Measurements from ENCODE around the gene PPP1R13B.

Gene PPP1R13B

GRCh38 chr14:103703433-103704385, 143.7 kb downstream of the PPP1R13B start:
- TF ChIP-seq CTCF (IDR thresholded peaks at IDR 0.05; ENCODE audit: extremely low read depth, missing control alignments) = no peak
- no peak for DNase-seq (ENCODE audit: low spot score)

GRCh38 chr14:103702497-103703432, 144.6 kb downstream of the PPP1R13B start:
- no peak for DNase-seq (ENCODE audit: low spot score)
- no peak for TF ChIP-seq CTCF (IDR thresholded peaks at IDR 0.05; ENCODE audit: extremely low read depth, missing control alignments)

- DNase-seq (ENCODE audit: low spot score) = no peak
- no peak for TF ChIP-seq CTCF (IDR thresholded peaks at IDR 0.05; ENCODE audit: extremely low read depth, missing control alignments)
These were observed 145.3 kb downstream of the PPP1R13B start for GRCh38 chr14:103702095-103702494.

DNA sequence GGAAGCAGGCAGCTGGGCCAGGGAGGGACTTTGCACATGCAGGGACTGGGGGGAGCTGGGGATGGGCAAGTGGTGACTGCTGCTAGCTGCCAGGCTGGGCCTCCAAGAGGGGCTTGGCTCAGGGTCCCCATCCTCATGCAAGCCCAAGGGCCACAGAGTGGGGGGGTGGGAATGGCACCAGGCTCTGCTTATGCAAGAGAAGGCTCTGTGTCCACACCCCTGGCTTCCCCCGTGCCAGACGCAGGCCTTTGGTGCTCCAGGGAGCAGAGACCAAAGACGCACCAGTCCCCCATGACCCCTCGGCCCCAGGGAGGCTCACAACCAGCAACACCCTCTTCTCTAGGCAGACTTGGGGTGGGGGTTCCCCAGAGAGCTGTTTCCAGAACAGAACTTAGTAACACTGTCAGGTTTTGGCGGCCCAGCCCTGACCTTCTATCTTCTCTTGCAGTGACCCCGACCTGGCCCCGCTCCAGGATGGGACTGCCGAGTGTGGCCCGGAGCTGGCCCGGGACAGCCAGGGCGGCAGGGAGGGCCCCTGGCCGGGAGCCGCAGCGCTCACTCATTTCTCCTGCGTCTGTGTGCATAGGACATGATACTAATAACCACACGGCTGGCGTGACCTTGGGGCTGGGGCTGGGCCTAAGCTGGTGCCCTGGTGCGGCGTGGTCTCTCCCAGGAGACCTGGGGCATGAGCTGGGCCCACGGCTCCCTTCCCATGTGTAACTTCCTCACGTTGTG, 146.5 kb downstream of the PPP1R13B start:
- DNase-seq (ENCODE audit: low spot score) = no peak
- TF ChIP-seq CTCF (IDR thresholded peaks at IDR 0.05; ENCODE audit: extremely low read depth, missing control alignments) = no peak

DNA sequence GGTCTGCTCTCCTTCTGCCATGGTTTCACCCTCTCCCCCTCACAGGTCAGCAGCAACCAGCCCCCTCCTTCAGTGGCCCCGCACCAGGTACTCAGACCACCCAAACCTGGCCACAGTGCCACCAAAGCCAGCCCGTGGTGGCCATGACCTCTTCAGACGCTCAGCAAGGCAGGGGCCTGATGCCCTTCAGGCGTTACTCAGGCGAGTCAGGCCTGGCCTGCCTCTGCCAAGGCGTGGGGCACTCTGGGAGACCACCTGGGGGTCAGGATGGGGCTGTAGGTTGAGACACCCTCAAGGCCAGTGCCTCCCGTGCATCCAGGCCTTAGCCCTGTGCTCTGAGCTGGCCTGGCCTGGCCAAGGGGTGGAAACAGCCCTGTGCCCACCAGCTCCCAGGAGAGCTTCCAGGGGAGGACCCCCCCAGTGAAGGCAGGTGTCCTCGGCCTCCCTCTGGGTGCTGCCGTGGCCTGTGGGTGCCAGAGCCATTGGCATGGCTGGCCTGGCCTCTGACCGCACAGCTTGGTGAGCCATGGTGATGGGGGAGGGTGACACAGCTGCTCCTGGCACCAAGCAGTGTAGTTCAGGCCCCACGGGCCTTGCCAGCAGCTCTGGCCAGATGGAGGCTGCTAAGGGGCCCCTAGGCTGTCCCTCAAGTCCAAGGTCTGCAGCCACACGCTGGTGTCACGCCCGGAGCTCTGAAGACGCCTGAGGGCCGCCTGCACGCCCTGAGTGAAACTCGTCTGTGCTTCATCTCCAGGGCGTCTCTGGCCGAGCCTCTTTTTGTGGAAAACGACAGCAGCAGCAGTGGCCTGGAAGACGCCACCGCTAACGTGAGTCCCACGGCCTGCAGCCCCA, 147.2 kb downstream of the PPP1R13B start:
- TF ChIP-seq CTCF (IDR thresholded peaks at IDR 0.05; ENCODE audit: extremely low read depth, missing control alignments) = no peak
- no peak for DNase-seq (ENCODE audit: low spot score)

- TF ChIP-seq CTCF (IDR thresholded peaks at IDR 0.05; ENCODE audit: extremely low read depth, missing control alignments) = no peak
- no peak for DNase-seq (ENCODE audit: low spot score)
These were observed 148.1 kb downstream of the PPP1R13B start for GRCh38 chr14:103699261-103699661.

Data from GM20000 (cell line).